BLaER1 (cell line): ENCODE data around the gene MISFA.

Experiments used
- H3K27ac ChIP-seq: shearing (Covaris generic); formaldehyde crosslinking; 2 replicates; pipeline ENCODE4 v1.8.1; 2022
- H3K27me3 ChIP-seq: shearing (Covaris generic); formaldehyde crosslinking; 2 replicates; pipeline ENCODE4 v1.8.1; 2022
- H3K36me3 ChIP-seq: shearing (Covaris generic); formaldehyde crosslinking; 2 replicates; pipeline ENCODE4 v1.8.1; 2022
- H3K4me1 ChIP-seq: shearing (Covaris generic); formaldehyde crosslinking; 2 replicates; pipeline ENCODE4 v1.8.1; 2022
- H3K4me2 ChIP-seq: shearing (Covaris generic); formaldehyde crosslinking; 2 replicates; pipeline ENCODE4 v1.8.1; 2022
- H3K4me3 ChIP-seq: shearing (Covaris generic); formaldehyde crosslinking; 2 replicates; pipeline ENCODE4 v1.8.1; 2022
- H3K9ac ChIP-seq: shearing (Covaris generic); formaldehyde crosslinking; 2 replicates; pipeline ENCODE4 v1.8.1; 2022
- H3K9me3 ChIP-seq: shearing (Covaris generic); formaldehyde crosslinking; 2 replicates; pipeline ENCODE4 v1.8.1; 2022
- H4K20me1 ChIP-seq: shearing (Covaris generic); formaldehyde crosslinking; 2 replicates; pipeline ENCODE4 v1.8.1; 2022
- Cebpa-rat ChIP-seq: shearing (Covaris generic); IDR thresholded peaks from 2 replicates; pipeline ENCODE4 v1.8.1; 2022

The MISFA gene

DNA sequence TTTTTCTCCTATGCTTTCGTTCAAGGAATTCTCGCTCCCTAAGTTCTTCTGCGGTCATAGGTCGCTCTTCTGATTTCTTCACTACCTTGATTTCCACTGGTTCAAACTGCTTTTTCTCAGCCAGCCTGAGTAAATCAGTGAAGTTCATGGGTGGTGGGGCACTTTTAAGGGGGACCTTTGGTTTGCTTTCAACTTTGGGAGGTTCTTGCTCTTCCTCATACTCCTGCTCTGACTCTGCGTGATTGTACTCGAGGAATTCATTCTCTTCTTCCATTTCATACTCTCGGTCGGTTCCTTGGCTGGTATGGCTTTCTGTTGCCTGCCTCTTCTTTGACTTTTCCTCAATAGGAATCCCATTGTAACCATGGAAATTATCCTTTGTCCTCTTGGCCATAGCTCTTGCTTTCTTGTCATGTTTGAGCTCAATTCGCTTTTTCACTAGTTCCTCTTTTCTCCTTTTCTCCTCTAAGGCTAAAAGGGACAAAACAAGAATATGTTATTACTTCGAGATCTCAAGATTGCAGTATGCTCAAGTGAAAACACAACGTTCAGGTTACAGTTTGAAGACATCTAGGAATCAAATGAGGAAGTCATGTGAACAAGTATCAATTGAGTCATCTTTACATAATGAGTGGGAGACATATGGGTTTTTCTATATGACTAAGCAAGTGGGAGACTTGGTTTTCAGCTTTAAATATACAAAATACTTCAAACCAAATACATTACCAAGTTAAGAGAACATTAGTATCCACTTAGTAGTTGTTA, 16.2 kb downstream of the MISFA start:
- H3K4me3 ChIP-seq = no peak overlapping the region
- no peak overlapping the region for H3K4me2 ChIP-seq
- no peaks in the 10 kb centered on the region for H3K27me3 ChIP-seq
- peaks cover 30% of the 10 kb centered on the region for H3K4me1 ChIP-seq
- H3K9ac ChIP-seq = no peak overlapping the region
- no peaks in the 10 kb centered on the region for H3K9me3 ChIP-seq
- peaks cover 48% of the 10 kb centered on the region for H3K36me3 ChIP-seq
- no peak for TF ChIP-seq Cebpa-rat
- no peak overlapping the region for H3K27ac ChIP-seq
- peaks cover 69% of the 10 kb centered on the region for H4K20me1 ChIP-seq

DNA sequence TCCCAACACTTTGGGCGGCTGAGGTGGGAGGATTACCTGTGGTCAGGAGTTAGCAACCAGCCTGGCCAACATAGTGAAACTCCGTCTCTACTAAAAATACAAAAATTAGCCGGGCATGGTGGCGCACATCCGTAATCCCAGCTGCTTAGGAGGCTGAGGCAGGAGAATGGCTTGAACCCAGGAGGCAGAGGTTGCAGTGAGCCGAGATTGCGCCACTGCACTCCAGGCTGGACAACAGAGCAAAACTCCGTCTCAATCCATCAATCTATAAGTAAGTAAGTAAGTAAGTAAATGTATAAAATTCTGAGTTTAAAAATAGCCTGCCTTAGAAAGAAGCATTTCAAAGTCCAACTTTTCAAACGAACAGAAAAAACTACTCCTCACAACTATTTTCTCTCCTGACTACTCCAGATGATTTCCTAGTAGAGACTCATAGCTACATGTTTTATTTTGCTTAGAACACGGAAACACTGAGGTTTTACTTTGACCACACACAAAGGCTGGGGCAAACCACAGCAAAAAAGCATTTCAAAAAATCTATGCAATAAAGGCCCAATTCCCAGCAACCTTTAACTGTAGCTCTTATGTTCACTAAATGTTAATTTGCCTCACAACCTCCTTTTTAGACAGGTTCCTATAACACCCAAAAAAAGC, 18.2 kb downstream of the MISFA start:
- Histone ChIP-seq H3K27me3 (no peaks in the 10 kb centered on the region), H3K9me3 (no peaks in the 10 kb centered on the region), H3K4me1 (peaks cover 30% of the 10 kb centered on the region), H4K20me1 (peaks cover 87% of the 10 kb centered on the region), H3K4me3 (no peak overlapping the region), H3K27ac (0 out of 2 replicates have a peak overlapping the region, but pooled peaks have one; percentile 1), H3K9ac (no peak overlapping the region), H3K4me2 (peak overlapping the region; percentile 64), H3K36me3 (peaks cover 39% of the 10 kb centered on the region)
- TF ChIP-seq Cebpa-rat = 0 out of 2 replicates have a peak, but pooled peaks have one; percentile 16

DNA sequence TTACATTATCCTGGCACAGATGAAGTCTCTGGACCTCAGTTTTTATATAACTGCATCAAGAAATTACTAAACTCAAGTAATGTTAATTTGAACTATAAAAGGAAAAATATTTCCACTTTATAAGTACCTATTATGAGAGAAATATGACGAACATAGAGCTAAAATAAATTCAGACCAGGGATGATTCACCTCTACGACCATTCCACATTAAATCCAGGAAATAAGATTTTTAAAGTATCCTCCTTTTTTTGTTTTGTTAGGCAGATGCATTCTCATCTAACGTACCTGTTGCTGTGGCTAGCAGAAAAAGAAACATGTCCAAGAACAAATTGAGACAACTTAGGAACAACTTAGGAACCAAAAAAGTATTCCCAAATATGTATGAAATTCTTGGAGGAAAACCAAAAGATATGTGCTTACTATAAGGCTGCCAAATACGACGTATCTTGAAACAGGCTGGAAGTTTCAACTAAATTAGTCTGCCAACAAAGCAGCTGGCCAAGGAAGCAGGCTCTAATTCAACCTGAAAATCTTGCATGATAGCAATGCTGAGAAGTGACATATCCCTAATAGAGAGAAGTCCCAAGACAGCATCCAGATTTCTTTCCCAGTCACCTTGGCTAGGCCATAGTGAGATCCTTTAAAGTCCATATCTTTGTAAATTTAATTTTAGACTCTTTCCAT, 18.9 kb downstream of the MISFA start:
- H3K4me1 ChIP-seq = peaks cover 30% of the 10 kb centered on the region
- peaks cover 5% of the 10 kb centered on the region for H3K9me3 ChIP-seq
- H3K27ac ChIP-seq = no peak overlapping the region
- H3K4me3 ChIP-seq = no peak overlapping the region
- no peaks in the 10 kb centered on the region for H3K27me3 ChIP-seq
- peaks cover 35% of the 10 kb centered on the region for H3K36me3 ChIP-seq
- peak overlapping the region; percentile 64 for H3K4me2 ChIP-seq
- H3K9ac ChIP-seq = no peak overlapping the region
- peaks cover 89% of the 10 kb centered on the region for H4K20me1 ChIP-seq
- TF ChIP-seq Cebpa-rat = no peak

DNA sequence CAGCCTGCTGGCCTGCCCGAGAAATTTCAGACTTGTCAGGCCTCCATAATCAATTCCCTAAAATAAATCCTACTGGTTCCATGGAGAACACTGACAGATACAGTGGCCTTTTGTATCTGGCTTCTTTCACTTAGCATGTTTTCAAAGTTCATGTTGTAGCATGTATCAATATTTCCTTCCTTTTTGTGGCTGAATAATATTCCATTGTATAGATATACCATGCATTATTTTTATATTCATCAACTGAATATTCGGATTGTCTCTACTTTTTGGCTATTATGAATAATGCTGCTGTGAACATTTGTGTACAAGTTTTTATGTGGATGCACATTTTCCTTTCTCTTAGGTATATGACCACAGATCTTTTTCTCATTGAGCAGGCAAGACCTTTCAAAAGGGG, 24.1 kb downstream of the MISFA start:
- Histone ChIP-seq H3K27ac (no peak overlapping the region), H3K9ac (no peak overlapping the region), H3K27me3 (no peaks in the 10 kb centered on the region), H3K9me3 (peaks cover 13% of the 10 kb centered on the region), H3K4me2 (no peak overlapping the region), H3K36me3 (peaks cover 26% of the 10 kb centered on the region), H3K4me3 (no peak overlapping the region), H4K20me1 (peaks cover 98% of the 10 kb centered on the region), H3K4me1 (peaks cover 10% of the 10 kb centered on the region)
- no peak for TF ChIP-seq Cebpa-rat

DNA sequence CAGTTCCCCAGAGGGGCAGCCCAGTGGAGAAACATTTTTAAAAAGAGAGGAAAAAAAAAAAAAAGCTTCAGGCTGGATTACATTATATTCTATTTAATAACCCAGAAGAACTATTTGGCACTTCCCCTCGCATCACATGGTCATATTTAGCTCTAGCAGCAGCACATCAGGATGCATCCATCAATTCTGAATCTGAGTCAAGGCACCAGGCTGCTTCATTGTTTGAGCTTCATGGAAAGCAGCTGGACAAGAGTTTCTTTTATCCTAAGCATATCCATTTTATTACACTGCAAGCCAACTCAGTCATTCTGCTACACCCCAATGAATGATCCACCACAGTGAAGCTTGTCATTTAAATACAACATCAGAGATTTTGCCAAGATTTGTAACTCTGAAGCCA, 24.6 kb downstream of the MISFA start:
- Histone ChIP-seq H3K4me1 (peaks cover 5% of the 10 kb centered on the region), H3K4me2 (no peak overlapping the region), H3K4me3 (no peak overlapping the region), H3K9ac (no peak overlapping the region), H3K36me3 (peaks cover 26% of the 10 kb centered on the region), H3K27ac (no peak overlapping the region), H4K20me1 (peaks cover 98% of the 10 kb centered on the region), H3K27me3 (no peaks in the 10 kb centered on the region), H3K9me3 (peaks cover 13% of the 10 kb centered on the region)
- no peak for TF ChIP-seq Cebpa-rat

DNA sequence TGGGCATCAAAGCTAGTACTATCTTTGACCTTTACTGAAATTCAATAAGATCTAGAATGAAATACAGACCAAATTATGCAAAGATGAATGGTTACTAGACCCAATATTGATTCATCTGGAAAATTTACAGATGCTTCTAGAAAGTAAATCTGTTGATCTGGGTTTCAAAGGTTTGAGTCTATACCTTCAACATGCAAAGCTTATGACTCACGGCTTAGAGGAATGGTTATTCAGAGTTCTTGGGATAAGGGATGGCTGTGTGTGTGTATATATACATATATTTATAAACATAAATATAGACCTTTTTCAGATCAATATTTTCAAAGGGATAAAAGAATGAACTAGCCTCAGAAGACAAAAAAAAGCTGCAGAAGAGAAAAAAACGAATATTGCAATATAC, 33.3 kb downstream of the MISFA start:
- H3K27me3 ChIP-seq = no peaks in the 10 kb centered on the region
- peaks cover 60% of the 10 kb centered on the region for H4K20me1 ChIP-seq
- peak overlapping the region; percentile 91 for H3K4me3 ChIP-seq
- H3K4me2 ChIP-seq = peak overlapping the region; percentile 96
- H3K9ac ChIP-seq = peak overlapping the region; percentile 86
- H3K9me3 ChIP-seq = no peaks in the 10 kb centered on the region
- no peak for TF ChIP-seq Cebpa-rat
- peaks cover 23% of the 10 kb centered on the region for H3K4me1 ChIP-seq
- no peak overlapping the region for H3K27ac ChIP-seq
- H3K36me3 ChIP-seq = no peaks in the 10 kb centered on the region; the same call in 1 of the 2 replicates

DNA sequence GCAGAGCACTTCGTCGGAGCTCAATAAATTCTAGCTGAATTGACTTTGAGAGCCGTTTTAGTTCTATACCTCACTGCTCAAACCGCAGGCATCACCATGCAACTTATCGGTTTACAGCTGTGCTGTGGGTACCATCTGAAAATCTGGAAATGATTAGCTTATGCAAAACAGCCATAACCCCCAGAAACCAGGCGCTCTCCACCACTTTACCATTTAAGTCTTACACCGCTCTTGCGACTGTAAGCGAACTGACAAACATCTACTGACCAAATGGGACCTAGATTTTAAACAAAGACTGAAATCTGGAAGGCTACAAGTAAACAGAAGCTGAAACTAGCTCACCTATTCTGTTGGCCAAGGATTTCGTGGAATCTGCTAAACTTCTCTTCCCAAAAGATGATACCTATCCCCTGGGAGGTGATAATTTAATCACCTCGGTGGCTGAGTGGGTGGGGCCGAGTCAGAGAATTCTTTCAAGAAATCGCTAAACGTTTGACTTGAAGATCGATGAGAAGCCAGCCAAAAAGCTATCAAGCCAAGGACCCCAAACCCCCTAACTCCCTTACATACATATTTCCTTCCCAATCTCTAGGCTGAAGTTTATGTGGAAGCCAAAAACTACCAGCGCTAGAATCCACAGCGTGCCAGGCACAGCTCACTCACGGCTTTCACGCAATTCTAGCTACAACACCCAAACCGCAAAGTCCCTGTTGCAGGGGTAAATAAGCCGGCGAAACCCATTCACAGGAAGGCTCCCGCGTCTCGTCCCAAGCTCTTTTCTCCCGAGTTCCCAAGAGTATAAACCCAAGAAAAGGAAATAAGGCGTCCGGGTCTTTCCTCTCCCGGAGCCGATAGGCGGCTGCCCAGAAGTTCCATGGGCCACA, 33.9 kb downstream of the MISFA start:
- peak overlapping the region; percentile 91 for H3K4me3 ChIP-seq
- H3K36me3 ChIP-seq = no peaks in the 10 kb centered on the region; the same call in 1 of the 2 replicates
- no peaks in the 10 kb centered on the region for H3K27me3 ChIP-seq
- H4K20me1 ChIP-seq = peaks cover 54% of the 10 kb centered on the region
- H3K4me1 ChIP-seq = peaks cover 23% of the 10 kb centered on the region
- H3K9ac ChIP-seq = peak overlapping the region; percentile 86
- no peak for TF ChIP-seq Cebpa-rat
- peak overlapping the region; percentile 96 for H3K4me2 ChIP-seq
- H3K27ac ChIP-seq = peak overlapping the region; percentile 84
- H3K9me3 ChIP-seq = no peaks in the 10 kb centered on the region

DNA sequence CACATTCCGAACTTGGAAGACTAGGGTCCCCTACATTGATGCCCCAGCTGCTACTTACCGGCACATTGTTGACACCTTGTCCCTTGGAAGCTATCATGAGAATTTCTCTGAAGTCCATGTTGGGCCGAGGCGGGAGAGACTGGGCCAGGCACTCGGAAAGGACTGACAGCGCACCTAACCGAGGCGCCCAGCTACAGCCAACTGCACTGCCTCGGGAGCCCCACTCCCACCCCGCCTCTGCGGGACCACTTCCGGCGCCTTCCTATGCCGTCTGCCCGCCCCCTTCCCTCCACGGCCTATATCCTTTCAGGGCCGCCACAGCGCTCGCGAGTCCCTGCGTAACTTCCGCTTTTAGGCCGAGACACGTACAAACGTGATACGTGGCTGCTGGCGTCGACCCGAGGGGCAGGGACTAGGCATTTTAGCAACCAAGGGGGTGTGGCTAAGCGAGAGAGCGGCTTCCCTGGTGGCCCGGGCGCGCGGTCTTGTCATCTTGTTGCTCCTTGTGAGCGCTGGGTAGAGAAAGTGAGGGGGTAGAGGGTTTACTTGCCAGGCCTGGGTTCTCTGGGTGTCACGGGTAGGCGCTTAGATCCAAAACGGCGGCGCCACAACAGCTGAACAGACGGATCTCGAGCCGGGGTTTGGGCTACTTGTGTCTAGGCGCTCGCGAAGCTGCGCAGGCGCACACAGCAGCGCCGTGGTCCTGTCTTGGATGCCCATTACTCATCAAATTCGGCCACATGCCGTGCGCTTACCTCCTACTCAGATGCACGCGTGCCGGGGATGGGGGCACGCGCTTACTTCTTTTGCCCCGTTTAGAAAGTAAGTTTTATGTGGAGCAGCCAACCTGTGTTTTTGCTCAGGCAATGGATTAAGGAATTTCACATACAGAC, 34.8 kb downstream of the MISFA start, which contains the start of gene SPTY2D1:
Gene SPTY2D1 (minus strand): TSS at position 203 of the 893 bp plus-strand sequence. CDS start 85 bp downstream, at position 118.
- peak within 1 kb of the TSS; percentile 91 for H3K4me3 ChIP-seq
- H4K20me1 ChIP-seq = peaks cover 45% of the 10 kb centered on the region
- no peaks in the 10 kb centered on the region for H3K9me3 ChIP-seq
- no peaks in the 10 kb centered on the region; the same call in 1 of the 2 replicates for H3K36me3 ChIP-seq
- peak within 1 kb of the TSS; percentile 86 for H3K9ac ChIP-seq
- H3K4me1 ChIP-seq = peaks cover 23% of the 10 kb centered on the region
- TF ChIP-seq Cebpa-rat = no peak
- peak within 1 kb of the TSS; percentile 84 for H3K27ac ChIP-seq
- H3K4me2 ChIP-seq = peak within 1 kb of the TSS; percentile 96
- H3K27me3 ChIP-seq = no peaks in the 10 kb centered on the region
